NCI-H774 (cell line): ENCODE data around the gene FOXL2NB.

ENCODE experiments used
- DNase-seq: peaks from one replicate; lab custom pipeline; 2025; lab: John Stamatoyannopoulos, UW

FOXL2NB gene

GRCh38 chr3:138933068-138933668 lies 13.8 kb upstream of the FOXL2NB start:
- no peak for DNase-seq

- DNase-seq, result no peak
Measured at GRCh38 chr3:138933981-138934691, 12.9 kb upstream of the FOXL2NB start.

GRCh38 chr3:138935505-138935862 lies 11.5 kb upstream of the FOXL2NB start:
- no peak for DNase-seq

- no peak for DNase-seq
Measured at GRCh38 chr3:138935863-138936740, 10.9 kb upstream of the FOXL2NB start.

GRCh38 chr3:138936741-138937689 lies 10.0 kb upstream of the FOXL2NB start:
- no peak for DNase-seq

GRCh38 chr3:138937690-138938055 lies 9.3 kb upstream of the FOXL2NB start:
- DNase-seq, result no peak

- no peak for DNase-seq
Measured at GRCh38 chr3:138938056-138938876, 8.8 kb upstream of the FOXL2NB start.

GRCh38 chr3:138938877-138939560 lies 8.0 kb upstream of the FOXL2NB start:
- no peak for DNase-seq

- no peak for DNase-seq
Measured at GRCh38 chr3:138939561-138940241, 7.3 kb upstream of the FOXL2NB start.

GRCh38 chr3:138940446-138940845 lies 6.6 kb upstream of the FOXL2NB start:
- no peak for DNase-seq

- DNase-seq, result no peak
Measured at GRCh38 chr3:138941259-138941885, 5.6 kb upstream of the FOXL2NB start.

- no peak for DNase-seq
Measured at GRCh38 chr3:138942271-138942670, 4.7 kb upstream of the FOXL2NB start.

GRCh38 chr3:138942861-138943623 lies 4.0 kb upstream of the FOXL2NB start:
- no peak for DNase-seq

GRCh38 chr3:138943724-138944653 lies 3.0 kb upstream of the FOXL2NB start:
- no peak for DNase-seq

GRCh38 chr3:138944654-138944928 lies 2.4 kb upstream of the FOXL2NB start:
- no peak for DNase-seq

- no peak for DNase-seq
Measured at GRCh38 chr3:138944929-138945708, 1.9 kb upstream of the FOXL2NB start.
